ENCODE measurements around the gene LIX1L. TPM values are rescaled to one million over a fixed set of nuclear protein-coding genes. Genes with fewer than 3 reads are reported as not detected.

LIX1L gene
- total and polyA plus RNA-seq, 2 of the 4 experiments (the other 2 are of a cell fraction): 14.7 to 28.8 TPM

- H4K5ac ChIP-seq (ENCODE audit: low read depth, low read length): no peak overlapping the region
- H2BK5ac ChIP-seq (ENCODE audit: low read depth, low read length, poor library complexity, severe bottlenecking): no peak overlapping the region
- TF ChIP-seq CTCF (conservative IDR thresholded peaks at IDR 0.05; ENCODE audit: low read depth, low read length) (no peak), CEBPB (IDR thresholded peaks at IDR 0.05; ENCODE audit: low read depth, low read length) (no peak), RFX5 (IDR thresholded peaks at IDR 0.05; ENCODE audit: low read depth, low read length) (no peak), CHD1 (IDR thresholded peaks at IDR 0.05; ENCODE audit: low read depth, low read length) (no peak), SMC3 (IDR thresholded peaks at IDR 0.05; ENCODE audit: low read depth, low read length) (no peak), ELK1 (IDR thresholded peaks at IDR 0.05; ENCODE audit: borderline replicate concordance, low read depth, low read length) (no peak), MAFK (IDR thresholded peaks at IDR 0.05; ENCODE audit: low read depth, low read length) (no peak), BHLHE40 (IDR thresholded peaks at IDR 0.05; ENCODE audit: low read depth, low read length) (no peak), POLR2A (IDR thresholded peaks at IDR 0.05; ENCODE audit: low read depth, low read length) (no peak), RCOR1 (IDR thresholded peaks at IDR 0.05; ENCODE audit: insufficient replicate concordance, low read length) (no peak), MAZ (IDR thresholded peaks at IDR 0.05; ENCODE audit: borderline replicate concordance, low read depth, low read length) (no peak), USF2 (IDR thresholded peaks at IDR 0.05; ENCODE audit: low read depth, low read length) (no peak), NFE2L2 (IDR thresholded peaks at IDR 0.05; ENCODE audit: low read depth, low read length) (no peak), MXI1 (IDR thresholded peaks at IDR 0.05; ENCODE audit: borderline replicate concordance, low read depth, low read length) (no peak), RAD21 (IDR thresholded peaks at IDR 0.05; ENCODE audit: low read length) (no peak)
- peaks cover 14% of the 10 kb centered on the region for H3K4me1 ChIP-seq (ENCODE audit: control insufficient read depth, insufficient read depth, low read length)
- H3K36me3 ChIP-seq (ENCODE audit: control insufficient read depth, insufficient read depth, low read length): no peaks in the 10 kb centered on the region
- H3K9me3 ChIP-seq (ENCODE audit: control insufficient read depth, insufficient read depth, low read length): no peaks in the 10 kb centered on the region
- no peak overlapping the region for H2AK9ac ChIP-seq (replicated peaks; ENCODE audit: low read depth, low read length, poor library complexity)
- in situ Hi-C loops (cut with MboI; ENCODE audit: low sequenced_read_pairs): no loop called here
- H2AK5ac ChIP-seq (ENCODE audit: low read depth, low read length): no peak overlapping the region
- no TSS peak for BruUV-seq (replicated peaks)
- dilution Hi-C loops (cut with HindIII; ENCODE audit: low sequenced_read_pairs, unreplicated experiment): no loop called here
- intact Hi-C loops (cut with micrococcal nuclease): no loop called here
- DNase-seq (no peak), ATAC-seq (ENCODE audit: low read depth) (no peak)
- no peak overlapping the region for H3K56ac ChIP-seq (ENCODE audit: extremely low read depth, insufficient read depth, low read length)
- H3K4me2 ChIP-seq (ENCODE audit: low read depth, low read length): no peak overlapping the region
- H4K8ac ChIP-seq (ENCODE audit: low read depth in 2 of 2, low read length in 2 of 2): no peak overlapping the region
- ChIA-PET CTCF (no interaction called here), POLR2A (ENCODE audit: unreplicated experiment) (no interaction called here)
- H2AFZ ChIP-seq (replicated peaks; ENCODE audit: low read length, poor library complexity): no peak overlapping the region
- no peak overlapping the region for H3K14ac ChIP-seq (replicated peaks; ENCODE audit: low read depth, low read length)
- H3K9me1 ChIP-seq (ENCODE audit: insufficient read depth, low read length): peaks cover 6% of the 10 kb centered on the region
- peaks cover 0 to 10% of the 10 kb centered on the region in 2 experiments; a peak in 3 of 4 replicates for H3K79me1 ChIP-seq (ENCODE audit: low read depth in 1 of 2, low read length in 2 of 2)
- H3K4ac ChIP-seq (ENCODE audit: low read depth, low read length): no peak overlapping the region
- no peaks in the 10 kb centered on the region for H4K20me1 ChIP-seq (ENCODE audit: insufficient read depth, low read length)
- no peak overlapping the region for H3K9ac ChIP-seq (ENCODE audit: low read depth, low read length)
- H3K18ac ChIP-seq (ENCODE audit: low read depth, low read length): no peak overlapping the region
- H4K91ac ChIP-seq (ENCODE audit: insufficient read depth, low read depth, low read length): no peak overlapping the region
- H2BK120ac ChIP-seq (ENCODE audit: low read depth, low read length): no peak overlapping the region
- H3K4me3 ChIP-seq (ENCODE audit: insufficient read depth, low read depth, low read length): no peak overlapping the region
- H3K27ac ChIP-seq (ENCODE audit: insufficient read depth, low read length): no peak overlapping the region
- H3K23ac ChIP-seq (ENCODE audit: low read depth, low read length): no peak overlapping the region
- no peak overlapping the region for H2BK15ac ChIP-seq (ENCODE audit: low read depth, low read length)
- no peaks in the 10 kb centered on the region for H3K27me3 ChIP-seq (ENCODE audit: control insufficient read depth, insufficient read depth, low read length)
- H2BK20ac ChIP-seq (ENCODE audit: low read depth, low read length): no peak overlapping the region
- WGBS, 2 experiments (ENCODE audit: extremely low coverage in 2 of 2, insufficient read length in 1 of 2): 78% methylated on average over 4 of the region's 4 CpGs; no CpG with 5 or more reads in 1 of the 2 experiments
These were observed 17.4 kb upstream of the LIX1L start for GRCh38 chr1:145975216-145975615.

Measured in IMR-90 (cell line).